ENCODE measurements around the gene HS1BP3. TPM values are rescaled to one million over a fixed set of nuclear protein-coding genes. Genes with fewer than 3 reads are reported as not detected.

HS1BP3 gene
- total and polyA plus RNA-seq, 2 donors (not counting 3 experiments of a cell fraction or from before 2014, with no cell fraction given) = 27.4 to 33.1 TPM

GRCh38 chr2:20622731-20623130 lies 28.2 kb downstream of the HS1BP3 start:
- no peaks in the 10 kb centered on the region for H4K20me1 ChIP-seq (replicated peaks; ENCODE audit: control insufficient read depth, extremely low read depth, insufficient read depth, low read length)
- H3K9ac ChIP-seq (replicated peaks; ENCODE audit: extremely low read depth, insufficient read depth, low read length) = no peak overlapping the region
- no peak overlapping the region for H3K27ac ChIP-seq (ENCODE audit: insufficient read depth, low read depth, low read length)
- DNase-seq (ENCODE audit: low read depth, low spot score) (no peak), FAIRE-seq (no peak)
- intact Hi-C loops (cut with micrococcal nuclease) (no loop called here), dilution Hi-C loops (cut with MboI; ENCODE audit: extremely low pct_ligation_motif_present, low sequenced_read_pairs) (no loop called here)
- H3K4me2 ChIP-seq (ENCODE audit: insufficient read depth, low read length) = no peak overlapping the region
- H3K36me3 ChIP-seq (ENCODE audit: control insufficient read depth in 2 of 2, extremely low read depth in 1 of 2, insufficient read depth in 2 of 2, low read length in 2 of 2) = peaks cover 0 to 21% of the 10 kb centered on the region in 2 experiments
- H2AFZ ChIP-seq (ENCODE audit: low read depth, low read length) = no peak overlapping the region
- peaks cover 6% of the 10 kb centered on the region for H3K4me1 ChIP-seq (ENCODE audit: control insufficient read depth, extremely low read depth, insufficient read depth, low read length)
- BruUV-seq (replicated peaks) = no TSS peak
- TF ChIP-seq GATA2 (IDR thresholded peaks at IDR 0.05; ENCODE audit: insufficient read depth, insufficient read length, low read depth, low read length) = no peak
- TF ChIP-seq FOS (IDR thresholded peaks at IDR 0.05; ENCODE audit: borderline replicate concordance, insufficient read depth, low read length) = no peak
- no peak for TF ChIP-seq POLR2AphosphoS5 (IDR thresholded peaks at IDR 0.05; ENCODE audit: insufficient read depth, low read depth, low read length)
- no peak for TF ChIP-seq MYC (IDR thresholded peaks at IDR 0.05; ENCODE audit: low read depth, low read length)
- TF ChIP-seq JUN (IDR thresholded peaks at IDR 0.05; ENCODE audit: borderline replicate concordance, insufficient read depth, insufficient read length, low read depth) = no peak
- TF ChIP-seq CTCF (IDR thresholded peaks at IDR 0.05; ENCODE audit: extremely low read depth in 1 of 2, insufficient read depth in 1 of 2, low read depth in 1 of 2, low read length in 2 of 2) = no peak
- no peak for TF ChIP-seq POLR2A (IDR thresholded peaks at IDR 0.05; ENCODE audit: low read depth, low read length)
- TF ChIP-seq MAX (IDR thresholded peaks at IDR 0.05; ENCODE audit: insufficient read depth, insufficient read length) = no peak
- TF ChIP-seq EZH2 (IDR thresholded peaks at IDR 0.05; ENCODE audit: borderline replicate concordance, low read depth, low read length, severe bottlenecking) = no peak
- no peak overlapping the region for H3K4me3 ChIP-seq (replicated peaks in 1 of 3; ENCODE audit: insufficient read depth in 1 of 3, low read depth in 1 of 3, low read length in 3 of 3)
- H3K79me2 ChIP-seq (ENCODE audit: control insufficient read depth, insufficient read depth, low read length) = no peaks in the 10 kb centered on the region
- POLR2A ChIA-PET = no interaction called here
- H3K9me3 ChIP-seq (replicated peaks; ENCODE audit: control insufficient read depth, insufficient read depth, low read length) = no peaks in the 10 kb centered on the region
- no peaks in the 10 kb centered on the region for H3K27me3 ChIP-seq (ENCODE audit: control insufficient read depth in 2 of 2, insufficient read depth in 2 of 2, low read length in 2 of 2)
- H3K9me1 ChIP-seq (replicated peaks; ENCODE audit: control insufficient read depth, extremely low read depth, insufficient read depth, low read length) = no peaks in the 10 kb centered on the region
- CTCF ChIA-PET = interaction anchor here (1.4 kb wide), 1 partner anchor 179 kb away, joined by 3 read pairs; no protein-coding TSS in a partner anchor
